ENCODE measurements around the gene CALML5. TPM values are rescaled to one million over a fixed set of nuclear protein-coding genes. Genes with fewer than 3 reads are reported as not detected.

The CALML5 gene
- polyA plus RNA-seq, 1 of the 3 experiments (the other 2 are of a cell fraction) = not detected

DNA sequence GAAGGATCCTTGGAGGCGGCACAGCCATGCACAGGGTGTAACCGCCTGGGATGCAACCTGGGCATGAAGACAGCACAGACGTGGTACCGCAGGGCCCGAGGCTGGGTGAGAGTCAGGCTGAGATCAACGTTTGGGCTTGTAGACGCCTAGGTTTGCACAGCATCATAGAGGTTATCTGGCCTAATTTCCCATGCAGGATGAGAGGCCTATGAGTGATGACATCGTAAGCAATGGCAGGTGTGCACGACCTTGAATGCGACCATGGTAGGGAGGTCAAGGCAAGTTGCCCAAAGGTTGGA, 32.9 kb upstream of the CALML5 start:
- Histone ChIP-seq H3K4me1 (ENCODE audit: control insufficient read depth in 1 of 2, insufficient read depth in 2 of 2, low read depth in 1 of 2, low read length in 1 of 2) (no peaks in the 10 kb centered on the region), H3F3A (replicated peaks; ENCODE audit: insufficient read depth) (no peaks in the 10 kb centered on the region), H3K9ac (no peak overlapping the region), H2AFZ (ENCODE audit: low read depth) (no peak overlapping the region), H3K27me3 (ENCODE audit: insufficient read depth) (no peaks in the 10 kb centered on the region), H3K4me3 (ENCODE audit: low read depth in 2 of 2, low read length in 1 of 2) (no peak overlapping the region), H3K4me2 (no peak overlapping the region), H3K9me2 (no peaks in the 10 kb centered on the region), H3K36me3 (replicated peaks in 1 of 2; ENCODE audit: control insufficient read depth in 1 of 2, insufficient read depth in 2 of 2, low read length in 1 of 2) (no peaks in the 10 kb centered on the region), H3K9me3 (no peaks in the 10 kb centered on the region), H4K20me1 (ENCODE audit: insufficient read depth) (no peaks in the 10 kb centered on the region), H3K27ac (ENCODE audit: low read depth in 2 of 2, low read length in 1 of 2) (no peak overlapping the region), H3K79me2 (ENCODE audit: insufficient read depth) (no peaks in the 10 kb centered on the region)
- TF ChIP-seq FOXJ3 (CRISPR knock-in tag; IDR thresholded peaks at IDR 0.05) (no peak), FOSL2 (IDR thresholded peaks at IDR 0.05; ENCODE audit: borderline replicate concordance, low read depth) (no peak), ELF1 (IDR thresholded peaks at IDR 0.05) (no peak), RXRA (IDR thresholded peaks at IDR 0.05; ENCODE audit: borderline replicate concordance, low read depth) (no peak), EZH2phosphoT487 (IDR thresholded peaks at IDR 0.05; ENCODE audit: borderline replicate concordance, low read depth) (no peak), RAD21 (IDR thresholded peaks at IDR 0.05; ENCODE audit: low read length) (no peak), SIN3A (IDR thresholded peaks at IDR 0.05; ENCODE audit: borderline replicate concordance, low read depth, low read length) (no peak), TAF1 (IDR thresholded peaks at IDR 0.05; ENCODE audit: borderline replicate concordance, low read depth, low read length) (no peak), PBX3 (IDR thresholded peaks at IDR 0.05) (no peak), NFIC (IDR thresholded peaks at IDR 0.05; ENCODE audit: borderline replicate concordance) (no peak), CHD2 (IDR thresholded peaks at IDR 0.05; ENCODE audit: low read length, partially characterized antibody) (no peak), POLR2AphosphoS5 (IDR thresholded peaks at IDR 0.05; ENCODE audit: low read depth, low read length) (no peak), RFX5 (IDR thresholded peaks at IDR 0.05; ENCODE audit: low read length) (no peak), REST (IDR thresholded peaks at IDR 0.05; ENCODE audit: low read depth, low read length) (no peak), IRF3 (IDR thresholded peaks at IDR 0.05; ENCODE audit: low read depth, low read length) (no peak), EP300 (IDR thresholded peaks at IDR 0.05; ENCODE audit: borderline replicate concordance in 1 of 2, low read depth in 1 of 2, low read length in 1 of 2) (no peak), GABPA (IDR thresholded peaks at IDR 0.05; ENCODE audit: low read depth) (no peak)
- TF ChIP-seq, protein P1, sequence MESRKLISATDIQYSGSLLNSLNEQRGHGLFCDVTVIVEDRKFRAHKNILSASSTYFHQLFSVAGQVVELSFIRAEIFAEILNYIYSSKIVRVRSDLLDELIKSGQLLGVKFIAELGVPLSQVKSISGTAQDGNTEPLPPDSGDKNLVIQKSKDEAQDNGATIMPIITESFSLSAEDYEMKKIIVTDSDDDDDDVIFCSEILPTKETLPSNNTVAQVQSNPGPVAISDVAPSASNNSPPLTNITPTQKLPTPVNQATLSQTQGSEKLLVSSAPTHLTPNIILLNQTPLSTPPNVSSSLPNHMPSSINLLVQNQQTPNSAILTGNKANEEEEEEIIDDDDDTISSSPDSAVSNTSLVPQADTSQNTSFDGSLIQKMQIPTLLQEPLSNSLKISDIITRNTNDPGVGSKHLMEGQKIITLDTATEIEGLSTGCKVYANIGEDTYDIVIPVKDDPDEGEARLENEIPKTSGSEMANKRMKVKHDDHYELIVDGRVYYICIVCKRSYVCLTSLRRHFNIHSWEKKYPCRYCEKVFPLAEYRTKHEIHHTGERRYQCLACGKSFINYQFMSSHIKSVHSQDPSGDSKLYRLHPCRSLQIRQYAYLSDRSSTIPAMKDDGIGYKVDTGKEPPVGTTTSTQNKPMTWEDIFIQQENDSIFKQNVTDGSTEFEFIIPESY (IDR thresholded peaks at IDR 0.05; ENCODE audit: borderline replicate concordance, low read depth) = no peak
- TF ChIP-seq, protein P2, sequence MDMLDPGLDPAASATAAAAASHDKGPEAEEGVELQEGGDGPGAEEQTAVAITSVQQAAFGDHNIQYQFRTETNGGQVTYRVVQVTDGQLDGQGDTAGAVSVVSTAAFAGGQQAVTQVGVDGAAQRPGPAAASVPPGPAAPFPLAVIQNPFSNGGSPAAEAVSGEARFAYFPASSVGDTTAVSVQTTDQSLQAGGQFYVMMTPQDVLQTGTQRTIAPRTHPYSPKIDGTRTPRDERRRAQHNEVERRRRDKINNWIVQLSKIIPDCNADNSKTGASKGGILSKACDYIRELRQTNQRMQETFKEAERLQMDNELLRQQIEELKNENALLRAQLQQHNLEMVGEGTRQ (IDR thresholded peaks at IDR 0.05; ENCODE audit: borderline replicate concordance, low read depth, low read length) = no peak
- 97% methylated on average over 4 of the region's 10 CpGs for WGBS (ENCODE audit: low lambda C conversion rate)
- ChIA-PET POLR2A (no interaction called here), CTCF (no interaction called here)
- no peak for DNase-seq

Data from SK-N-SH (cell line).